Prostate gland (tissue), 2 donors: ENCODE results near the gene NXPE1.

Experiments
- CTCF ChIP-seq, 4 experiments: fragments of 200-600 bp in 2 of 4; fragments of 450-650 bp in 2 of 4; sonication (generic) in 2 of 4; IDR thresholded peaks; 1 replicate in 3 of 4; 2 replicates in 1 of 4; pipeline ENCODE4 v1.5.1; 2016 to 2019; ENCODE audit warnings: antibody characterized with exemption in 4 of 4, mild to moderate bottlenecking in 2 of 4, moderate library complexity in 2 of 4
- POLR2A ChIP-seq: fragments of 450-650 bp; IDR thresholded peaks from one replicate; pipeline ENCODE4 v1.6.1; 2016; ENCODE audit warnings: antibody characterized with exemption, mild to moderate bottlenecking
- POLR2AphosphoS5 ChIP-seq: sonication (generic); formaldehyde crosslinking; IDR thresholded peaks from one replicate; pipeline ENCODE4 v1.6.1; 2017; ENCODE audit warnings: antibody characterized with exemption

- TF ChIP-seq POLR2A: no peak
- TF ChIP-seq POLR2AphosphoS5: no peak
- TF ChIP-seq CTCF (IDR thresholded peaks at IDR 0.05): peak in 2 of 4 experiments; percentile 16 to 30
Measured at GRCh38 chr11:114606003-114606801, 46.5 kb upstream of the NXPE1 start.
